T47D (cell line): ENCODE data around the gene MOSMO.
"Not testable (repeated sequence)": the region's sequence is repeated elsewhere in the genome, so short reads cannot be mapped to it uniquely, and the experiment has no call there.

Experiments used
- DNase-seq, 2 experiments: peaks; one replicate each; pipeline versions ENCODE4 v3.0.0 to v3.0.0-alpha.2; 2011 to 2012; ENCODE audit warnings: low read depth in 1 of 2, low spot score in 1 of 2
- JUND ChIP-seq: IDR thresholded peaks from 2 replicates; pipeline ENCODE4 v1.6.1; 2012; ENCODE audit warnings: low read depth
- in situ Hi-C: cut with HindIII; loops from 2 replicates; pipeline ENCODE4 v1.10.0; 2016; ENCODE audit warnings: low sequenced_read_pairs, low pct_unique_long_range_greater_than_20kb

The MOSMO gene

DNA sequence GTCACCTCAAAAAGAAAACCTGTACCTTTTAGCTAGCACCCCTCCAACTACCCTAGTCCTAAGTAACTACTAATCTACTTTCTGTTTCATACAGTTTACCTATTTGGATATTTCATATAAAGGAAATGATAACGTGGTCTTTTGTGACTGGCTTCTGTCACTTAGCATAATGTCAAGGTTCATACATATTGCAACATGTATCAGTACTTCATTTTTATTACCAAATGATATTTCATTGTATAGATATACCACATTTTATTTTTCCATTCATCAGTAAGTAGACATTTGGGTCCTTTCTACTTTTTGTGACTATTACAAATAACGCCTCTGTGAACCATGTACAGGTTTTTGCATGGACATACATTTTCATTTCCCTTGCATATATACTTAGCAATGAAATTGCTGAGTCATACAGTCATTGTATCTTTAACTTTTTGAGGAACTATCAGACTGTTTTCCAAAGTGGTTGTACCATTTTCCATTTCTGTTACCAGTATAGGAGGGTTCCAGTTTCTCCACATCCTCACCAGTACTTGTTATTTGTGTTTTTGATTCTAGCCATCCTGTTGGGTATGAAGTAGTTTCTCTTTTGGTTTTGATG lies 23.7 kb downstream of the MOSMO start:
- DNase-seq, result no peak
- in situ Hi-C loops, result no loop called here
- no peak for TF ChIP-seq JUND

DNA sequence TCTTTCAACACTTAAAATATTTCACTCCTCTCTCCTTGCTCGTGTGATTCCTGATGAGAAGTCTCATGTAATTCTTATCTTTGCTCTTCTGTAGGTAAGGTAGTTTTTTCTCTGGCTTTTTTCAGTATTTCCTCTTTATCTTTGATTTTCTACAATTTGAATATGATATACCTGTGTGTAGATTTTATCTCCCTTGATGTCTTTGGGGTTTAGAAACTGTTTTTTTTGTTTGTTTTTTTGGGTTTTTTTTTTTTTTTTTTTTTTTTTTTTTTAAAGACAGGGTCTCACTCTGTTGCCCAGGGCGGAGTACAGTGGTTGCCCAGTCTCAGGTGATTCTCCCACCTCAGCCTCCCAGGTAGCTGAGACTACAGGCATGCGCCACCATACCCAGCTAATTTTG lies 26.6 kb downstream of the MOSMO start:
- TF ChIP-seq JUND, result no peak
- no peak for DNase-seq
- in situ Hi-C loops, result no loop called here

DNA sequence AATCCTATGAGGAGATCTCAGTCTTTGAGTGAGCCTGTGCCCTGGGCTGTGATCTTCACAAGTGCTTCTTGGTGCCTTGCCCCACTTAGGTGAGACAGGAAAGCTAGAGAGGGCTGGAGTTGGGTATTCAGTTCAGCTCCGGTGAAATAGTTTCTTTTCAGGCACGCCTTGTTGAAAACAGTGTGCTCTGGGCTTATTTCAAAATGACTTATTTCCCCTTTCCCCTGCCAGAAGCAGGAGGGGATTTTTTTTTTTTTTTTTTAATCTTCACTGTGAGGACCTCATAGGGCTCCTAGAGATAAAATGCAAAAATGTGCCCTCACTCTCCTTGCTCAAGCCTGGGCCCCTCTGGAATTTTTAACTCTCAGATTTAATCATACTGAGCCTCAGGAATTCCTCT lies 27.2 kb downstream of the MOSMO start:
- TF ChIP-seq JUND, result no peak
- in situ Hi-C loops, result no loop called here
- DNase-seq, result no peak

DNA sequence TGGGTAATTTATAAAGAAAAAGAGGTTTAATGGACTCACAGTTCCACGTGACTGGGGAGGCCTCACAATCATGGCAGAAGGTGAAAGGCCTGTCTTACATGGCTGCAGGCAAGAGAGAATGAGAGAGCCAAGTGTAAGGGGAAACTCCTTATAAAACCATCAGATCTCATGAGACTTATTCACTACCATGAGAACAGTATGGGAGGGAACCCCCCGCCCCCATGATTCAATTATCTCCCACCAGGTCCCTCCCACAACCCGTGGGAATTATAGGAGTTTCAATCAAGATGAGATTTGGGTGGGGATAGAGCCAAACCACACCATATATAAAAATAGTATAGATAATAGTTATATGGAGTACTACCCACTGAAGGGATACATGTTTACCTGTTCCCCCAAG lies 36.0 kb downstream of the MOSMO start:
- DNase-seq, in situ Hi-C loops: not testable (repeated sequence)

DNA sequence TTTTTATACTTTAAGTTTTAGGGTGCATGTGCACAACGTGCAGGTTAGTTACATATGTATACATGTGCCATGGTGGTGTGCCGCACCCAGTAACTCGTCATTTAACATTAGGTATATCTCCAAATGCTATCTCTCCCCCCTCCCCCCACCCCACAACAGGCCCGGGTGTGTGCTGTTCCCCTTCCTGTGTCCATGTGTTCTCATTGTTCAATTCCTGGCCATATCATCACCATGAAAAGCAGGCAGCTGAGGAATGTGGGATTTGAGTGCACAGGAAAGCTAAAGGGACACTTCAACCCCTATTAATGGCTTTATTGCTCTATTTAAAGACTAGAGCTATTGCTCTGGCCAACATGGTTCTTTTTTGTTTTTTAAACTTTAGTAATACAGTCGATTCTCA lies 38.0 kb downstream of the MOSMO start:
- in situ Hi-C loops, DNase-seq: not testable (repeated sequence)

DNA sequence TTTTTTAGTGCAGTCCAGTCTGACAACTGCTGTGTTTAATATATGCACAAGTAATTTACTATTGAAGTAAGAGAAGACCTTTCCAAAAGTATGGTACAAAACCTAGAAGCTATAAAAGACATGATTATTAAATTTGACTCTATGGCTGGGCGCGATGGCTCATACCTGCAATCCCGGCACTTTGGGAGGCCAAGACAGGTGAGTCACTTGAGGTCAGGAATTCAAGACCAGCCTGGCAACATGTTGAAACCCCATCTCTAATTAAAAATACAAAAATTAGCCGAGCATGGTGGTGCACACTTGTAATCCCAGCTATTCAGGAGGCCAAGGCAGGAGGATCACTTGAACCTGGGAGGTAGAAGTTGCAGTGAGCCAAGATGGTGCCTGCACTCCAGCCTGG lies 43.1 kb downstream of the MOSMO start:
- in situ Hi-C loops, result no loop called here
- DNase-seq, result no peak
- TF ChIP-seq JUND, result no peak

DNA sequence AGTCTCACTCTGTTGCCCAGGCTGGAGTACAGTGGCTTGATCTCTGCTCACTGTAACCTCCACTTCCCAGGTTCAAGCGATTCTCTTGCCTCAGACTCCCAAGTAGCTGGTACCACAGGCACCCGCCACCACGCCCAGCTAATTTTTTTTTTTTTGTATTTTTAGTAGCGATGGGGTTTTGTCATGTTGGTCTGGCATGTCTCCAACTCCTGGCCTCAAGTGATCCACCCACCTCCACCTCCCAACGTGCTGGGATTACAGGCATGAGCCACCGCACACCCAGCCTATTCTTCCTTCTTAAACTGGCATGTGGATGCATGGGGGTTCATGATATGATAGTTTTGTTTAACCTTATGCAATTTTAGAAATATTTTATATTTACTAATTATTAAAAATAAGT lies 45.1 kb downstream of the MOSMO start:
- no peak for TF ChIP-seq JUND
- DNase-seq, result no peak
- in situ Hi-C loops, result no loop called here

DNA sequence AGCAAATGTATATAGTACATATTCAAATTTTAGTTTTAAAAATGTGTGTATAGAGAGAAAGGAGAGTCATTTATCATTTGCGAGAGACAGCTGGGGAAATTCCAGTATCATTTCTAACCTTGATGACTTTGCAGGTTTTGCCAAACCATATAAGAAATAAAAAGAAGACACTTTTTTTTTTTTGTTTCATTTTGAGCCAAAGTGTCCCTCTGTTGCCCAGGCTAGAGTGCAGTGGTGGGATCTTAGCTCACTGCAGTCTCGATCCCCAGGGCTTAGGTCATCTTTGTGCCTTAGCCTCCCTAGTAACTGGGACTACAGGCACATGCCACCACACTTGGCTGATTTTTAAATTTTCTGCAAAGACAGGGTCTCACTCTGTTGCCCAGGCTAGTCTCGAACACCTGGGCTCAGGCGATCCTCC lies 46.0 kb downstream of the MOSMO start:
- TF ChIP-seq JUND, result no peak
- in situ Hi-C loops, result no loop called here
- DNase-seq, result no peak

DNA sequence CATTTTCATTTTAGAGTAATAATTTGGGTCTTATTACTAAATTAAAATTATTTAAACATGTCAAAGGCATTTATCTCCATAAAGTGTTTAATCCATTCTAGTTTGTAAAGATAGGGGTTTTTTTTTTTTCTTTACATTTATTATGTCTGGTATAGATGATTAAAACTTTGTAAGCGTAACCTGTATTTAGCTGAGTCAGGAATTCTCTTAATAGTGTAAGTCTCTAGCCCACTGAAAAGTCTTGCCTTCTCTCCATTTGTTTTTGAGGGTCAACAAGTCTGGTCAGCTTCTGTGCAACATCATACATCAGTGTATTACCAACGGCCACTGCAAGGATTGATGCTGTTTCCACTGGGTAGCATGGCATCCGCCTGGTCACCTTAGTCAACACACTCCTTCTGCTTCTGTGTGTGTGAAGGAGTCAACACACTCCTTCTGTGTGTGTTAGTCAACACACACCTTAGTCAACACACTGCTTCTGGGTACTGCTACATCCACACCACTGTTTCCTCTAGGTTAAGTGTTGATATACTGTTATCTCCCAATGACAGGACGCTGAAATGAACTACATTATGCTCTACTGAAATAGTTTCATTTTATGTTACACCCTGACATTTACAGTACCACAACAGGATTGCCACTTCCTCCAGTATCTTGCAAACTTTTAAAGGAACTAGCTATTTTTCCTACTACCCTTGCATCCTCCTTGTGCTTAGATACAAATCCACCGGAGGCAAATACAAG lies 47.1 kb downstream of the MOSMO start:
- no peak for TF ChIP-seq JUND
- no peak for DNase-seq
- in situ Hi-C loops, result no loop called here

DNA sequence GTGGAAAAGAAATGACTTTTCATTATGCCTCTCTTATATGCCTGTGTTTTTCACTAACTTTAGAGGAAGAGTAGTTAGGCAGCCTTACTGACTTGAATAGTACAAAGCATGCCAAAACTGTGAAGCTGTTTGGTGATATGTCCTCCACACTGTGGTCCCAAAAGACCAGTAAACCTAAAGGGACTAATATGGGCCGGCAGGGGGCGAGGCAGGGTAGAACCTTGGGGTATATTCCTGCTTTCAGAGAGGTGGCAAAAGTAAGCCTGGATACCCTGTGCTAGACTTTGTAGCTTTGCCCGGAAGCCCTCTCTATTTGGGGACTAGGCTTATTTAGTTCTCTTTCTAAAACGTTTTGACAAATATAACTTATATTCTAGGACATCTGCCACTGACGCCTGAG lies 48.0 kb downstream of the MOSMO start:
- DNase-seq, result no peak
- in situ Hi-C loops, result no loop called here
- no peak for TF ChIP-seq JUND

DNA sequence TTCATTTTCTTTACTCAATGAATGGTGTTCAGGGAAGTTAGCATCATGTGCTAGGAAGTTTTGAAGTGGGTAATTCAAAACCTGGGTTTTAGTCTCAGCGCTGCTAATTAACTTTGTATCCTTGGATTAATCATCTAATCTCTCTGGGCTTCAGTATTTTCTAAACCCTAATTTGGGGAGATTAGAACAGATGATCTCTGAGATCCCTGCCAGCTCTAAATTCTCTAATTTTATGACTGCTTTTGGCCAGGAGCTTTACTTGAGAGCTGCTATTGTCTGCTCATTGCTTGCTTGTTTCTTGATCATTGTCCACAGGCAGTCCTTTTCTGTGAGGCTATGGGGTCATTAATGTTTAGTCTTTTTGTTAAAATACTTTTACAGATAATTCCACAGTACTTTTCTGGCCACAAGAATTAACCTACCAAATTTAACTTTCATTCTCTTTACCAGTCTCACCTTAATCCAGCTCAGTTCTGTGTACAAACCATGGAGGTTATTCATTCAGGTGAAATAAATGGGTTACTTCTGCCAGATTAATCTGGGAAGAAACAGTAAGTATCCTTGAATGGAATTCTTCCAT lies 56.1 kb downstream of the MOSMO start:
- in situ Hi-C loops, result no loop called here
- no peak for TF ChIP-seq JUND

DNA sequence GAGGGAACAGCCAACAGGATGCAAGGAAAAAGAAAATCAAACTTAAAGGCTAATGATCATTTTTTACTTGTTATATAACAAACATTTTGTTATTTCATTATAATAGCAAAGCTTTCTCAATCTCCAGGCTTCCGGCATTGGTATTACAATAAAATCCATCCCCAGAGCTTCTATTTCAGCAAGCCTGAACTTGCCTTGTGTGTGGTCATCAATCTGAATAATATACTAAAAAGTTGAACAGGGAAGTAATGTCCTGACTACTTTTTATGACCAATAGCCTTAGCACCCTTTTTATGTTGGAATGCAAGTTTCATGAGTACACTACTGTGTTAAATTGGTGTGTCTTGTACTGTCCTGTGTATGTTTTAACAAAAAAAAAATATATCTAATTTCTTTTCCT lies 57.3 kb downstream of the MOSMO start:
- no peak for TF ChIP-seq JUND
- in situ Hi-C loops, result no loop called here
- no peak for DNase-seq

More for the DNA sequence above, 56.1 kb downstream of the MOSMO start:
- DNase-seq, result no peak
